ENCODE results near the gene RPRD1A. TPM values are rescaled to one million over a fixed set of nuclear protein-coding genes. Genes with fewer than 3 reads are reported as not detected.
"Not testable (repeated sequence)": the region's sequence is repeated elsewhere in the genome, so short reads cannot be mapped to it uniquely, and the experiment has no call there.

The RPRD1A gene
- total RNA-seq, 1 donor from 2014 or later = 44.7 TPM

DNA sequence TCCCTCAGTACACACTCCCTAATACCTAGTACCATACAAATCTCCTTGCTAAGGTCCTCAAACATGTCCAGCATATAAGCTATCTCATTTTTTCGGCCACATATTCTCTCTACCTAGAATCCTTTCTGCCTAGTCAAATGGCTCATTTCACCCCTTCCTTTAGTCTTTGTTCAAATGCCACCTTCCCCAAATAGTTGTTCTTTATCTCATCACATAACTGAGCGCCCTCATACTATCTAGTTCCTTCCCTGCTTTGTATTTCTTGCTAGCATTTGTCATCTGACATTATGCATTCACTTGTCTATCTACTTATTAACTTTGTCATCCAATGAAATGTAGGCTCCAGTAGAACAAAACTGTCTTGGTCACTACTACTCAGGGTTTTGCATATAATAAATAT, 35.5 kb downstream of the RPRD1A start:
- Histone ChIP-seq H3K36me3 (peaks cover 0 to 13% of the 10 kb centered on the region in 2 donors), H3K27ac (no peak overlapping the region), H3K4me1 (peaks cover 16% of the 10 kb centered on the region), H3K27me3 (no peaks in the 10 kb centered on the region), H3K9me3 (no peaks in the 10 kb centered on the region), H3K4me3 (no peak overlapping the region)
- intact Hi-C loops (cut with DNase I) = no loop called here
- no peak for TF ChIP-seq POLR2AphosphoS5 (IDR thresholded peaks at IDR 0.05; ENCODE audit: insufficient read depth in 1 of 2, low read depth in 1 of 2)
- no peak for TF ChIP-seq POLR2A (IDR thresholded peaks at IDR 0.05)
- TF ChIP-seq, protein P1, sequence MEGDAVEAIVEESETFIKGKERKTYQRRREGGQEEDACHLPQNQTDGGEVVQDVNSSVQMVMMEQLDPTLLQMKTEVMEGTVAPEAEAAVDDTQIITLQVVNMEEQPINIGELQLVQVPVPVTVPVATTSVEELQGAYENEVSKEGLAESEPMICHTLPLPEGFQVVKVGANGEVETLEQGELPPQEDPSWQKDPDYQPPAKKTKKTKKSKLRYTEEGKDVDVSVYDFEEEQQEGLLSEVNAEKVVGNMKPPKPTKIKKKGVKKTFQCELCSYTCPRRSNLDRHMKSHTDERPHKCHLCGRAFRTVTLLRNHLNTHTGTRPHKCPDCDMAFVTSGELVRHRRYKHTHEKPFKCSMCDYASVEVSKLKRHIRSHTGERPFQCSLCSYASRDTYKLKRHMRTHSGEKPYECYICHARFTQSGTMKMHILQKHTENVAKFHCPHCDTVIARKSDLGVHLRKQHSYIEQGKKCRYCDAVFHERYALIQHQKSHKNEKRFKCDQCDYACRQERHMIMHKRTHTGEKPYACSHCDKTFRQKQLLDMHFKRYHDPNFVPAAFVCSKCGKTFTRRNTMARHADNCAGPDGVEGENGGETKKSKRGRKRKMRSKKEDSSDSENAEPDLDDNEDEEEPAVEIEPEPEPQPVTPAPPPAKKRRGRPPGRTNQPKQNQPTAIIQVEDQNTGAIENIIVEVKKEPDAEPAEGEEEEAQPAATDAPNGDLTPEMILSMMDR (IDR thresholded peaks at IDR 0.05) = no peak
- no peak for DNase-seq (ENCODE audit: extremely low spot score in 2 of 2)

DNA sequence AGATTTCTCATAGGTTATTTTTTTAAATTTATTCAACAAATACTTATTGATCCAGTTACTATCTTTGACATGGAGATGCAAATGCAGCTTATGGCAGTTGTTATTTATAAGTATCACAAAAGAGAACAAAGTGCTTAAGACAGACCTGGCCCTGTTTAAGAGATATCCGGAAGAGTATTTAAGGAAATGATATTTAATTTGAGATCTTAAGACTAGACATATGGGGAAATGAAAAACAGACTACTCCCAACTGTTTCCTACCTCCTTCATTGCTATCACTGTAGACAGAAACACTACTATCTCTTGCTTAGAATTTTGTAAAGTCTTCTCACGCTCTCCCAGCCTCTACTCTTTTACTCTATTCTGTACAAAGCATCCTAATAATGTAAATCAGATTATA, 36.0 kb downstream of the RPRD1A start:
- intact Hi-C loops (cut with DNase I) = no loop called here
- peaks cover 0 to 17% of the 10 kb centered on the region in 2 donors for H3K36me3 ChIP-seq
- H3K27me3 ChIP-seq = no peaks in the 10 kb centered on the region
- DNase-seq (ENCODE audit: extremely low spot score in 2 of 2) = no peak
- no peak overlapping the region for H3K27ac ChIP-seq
- H3K4me3 ChIP-seq = no peak overlapping the region
- TF ChIP-seq POLR2A (IDR thresholded peaks at IDR 0.05) = no peak
- TF ChIP-seq, protein P1 (IDR thresholded peaks at IDR 0.05) = no peak
- no peak for TF ChIP-seq POLR2AphosphoS5 (IDR thresholded peaks at IDR 0.05; ENCODE audit: insufficient read depth in 1 of 2, low read depth in 1 of 2)
- H3K9me3 ChIP-seq = no peaks in the 10 kb centered on the region
- peaks cover 16% of the 10 kb centered on the region for H3K4me1 ChIP-seq

DNA sequence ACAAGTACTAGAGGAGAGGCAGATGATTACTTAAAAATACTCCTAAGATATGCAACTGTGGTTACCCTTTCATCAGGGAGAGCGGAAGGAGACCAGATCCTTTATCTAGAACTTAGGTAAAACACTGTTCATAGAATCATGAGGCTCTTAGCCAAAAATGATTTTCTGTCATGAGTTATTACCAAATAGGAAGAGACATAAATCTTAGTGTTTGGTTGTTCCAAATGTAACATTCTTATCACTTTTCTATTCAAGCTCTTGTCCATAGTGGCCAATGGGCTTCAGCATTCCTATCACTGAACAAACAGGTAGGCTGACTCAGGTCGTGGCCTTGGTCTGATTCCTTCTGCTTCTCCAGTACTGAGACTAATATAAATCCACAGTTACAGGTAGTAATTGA, 38.5 kb downstream of the RPRD1A start:
- Histone ChIP-seq H3K27me3 (no peaks in the 10 kb centered on the region), H3K4me1 (no peaks in the 10 kb centered on the region), H3K9me3 (no peaks in the 10 kb centered on the region), H3K36me3 (peaks cover 0 to 23% of the 10 kb centered on the region in 2 donors), H3K27ac (no peak overlapping the region), H3K4me3 (no peak overlapping the region)
- DNase-seq (ENCODE audit: extremely low spot score in 2 of 2) = no peak
- intact Hi-C loops (cut with DNase I) = loop anchor here (10.0 kb wide), 1 partner anchor 256 kb away; no protein-coding TSS in a partner anchor
- TF ChIP-seq POLR2AphosphoS5 (IDR thresholded peaks at IDR 0.05; ENCODE audit: insufficient read depth in 1 of 2, low read depth in 1 of 2) = no peak
- no peak for TF ChIP-seq POLR2A (IDR thresholded peaks at IDR 0.05)
- TF ChIP-seq, protein P1 (IDR thresholded peaks at IDR 0.05) = no peak

DNA sequence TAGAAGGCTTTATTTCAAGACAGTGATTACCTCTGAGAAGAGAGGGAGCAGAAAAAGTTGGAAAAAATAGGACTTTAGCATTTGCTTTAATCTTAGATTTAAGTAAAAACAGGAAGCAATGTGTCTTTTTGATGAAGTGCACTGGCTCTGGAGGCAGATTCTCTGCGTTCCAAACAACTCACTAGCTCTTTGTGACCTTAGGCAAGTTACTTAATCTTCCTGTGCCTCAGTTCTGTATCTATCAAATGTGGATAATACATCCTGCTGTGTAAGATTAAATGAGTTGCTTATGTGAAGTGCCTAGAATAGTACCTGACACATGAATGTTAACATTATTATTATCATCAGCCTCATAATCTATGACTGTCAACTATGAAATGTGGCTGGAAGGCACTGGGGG, 42.3 kb downstream of the RPRD1A start:
- DNase-seq (ENCODE audit: extremely low spot score in 2 of 2) = no peak
- no peaks in the 10 kb centered on the region for H3K27me3 ChIP-seq
- intact Hi-C loops (cut with DNase I) = loop anchor here (10.0 kb wide), 1 partner anchor 260 kb away; no protein-coding TSS in a partner anchor

DNA sequence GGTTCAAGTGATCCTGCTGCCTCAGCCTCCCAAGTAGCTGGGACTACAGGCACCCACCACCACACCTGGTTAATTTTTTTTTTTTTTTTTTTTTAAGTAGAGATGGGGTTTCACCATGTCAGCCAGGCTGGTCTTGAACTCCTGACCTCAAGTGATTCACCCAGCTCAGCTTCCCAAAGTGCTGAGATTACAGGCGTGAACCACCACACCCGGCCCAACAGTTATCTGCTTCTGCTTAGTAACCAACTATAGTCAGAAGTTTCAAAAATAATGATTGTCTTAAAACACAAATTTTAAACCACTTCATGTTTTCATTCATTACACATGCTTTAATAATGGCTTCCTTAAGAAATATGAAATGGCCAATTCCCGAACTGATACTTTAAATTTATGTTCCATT, 43.1 kb downstream of the RPRD1A start:
- intact Hi-C loops (cut with DNase I) = loop anchor here (10.0 kb wide), 1 partner anchor 261 kb away; no protein-coding TSS in a partner anchor

More for the DNA sequence above, 42.3 kb downstream of the RPRD1A start:
- Histone ChIP-seq H3K27ac (no peak overlapping the region), H3K36me3 (peaks cover 0 to 17% of the 10 kb centered on the region in 2 donors), H3K9me3 (no peaks in the 10 kb centered on the region), H3K4me1 (no peaks in the 10 kb centered on the region), H3K4me3 (no peak overlapping the region)
- no peak for TF ChIP-seq POLR2A (IDR thresholded peaks at IDR 0.05)
- TF ChIP-seq POLR2AphosphoS5 (IDR thresholded peaks at IDR 0.05; ENCODE audit: insufficient read depth in 1 of 2, low read depth in 1 of 2) = no peak
- TF ChIP-seq, protein P1 (IDR thresholded peaks at IDR 0.05) = no peak

More for the DNA sequence above, 43.1 kb downstream of the RPRD1A start:
- not testable (repeated sequence) for H3K9me3 ChIP-seq; H3K27ac ChIP-seq; H3K4me3 ChIP-seq; H3K4me1 ChIP-seq; DNase-seq (ENCODE audit: extremely low spot score in 2 of 2); H3K27me3 ChIP-seq
- H3K36me3 ChIP-seq = peaks cover 0 to 14% of the 10 kb centered on the region in 2 donors

All from vagina (tissue), 2 donors.